Renal cortical epithelial cell (primary cell): ENCODE data around the gene PSMG4. TPM values are rescaled to one million over a fixed set of nuclear protein-coding genes. Genes with fewer than 3 reads are reported as not detected.
"Not testable (repeated sequence)": the region's sequence is repeated elsewhere in the genome, so short reads cannot be mapped to it uniquely, and the experiment has no call there.

ENCODE experiments used
- DNase-seq: peaks from one replicate; pipeline ENCODE4 v3.0.0-alpha.2; 2011; ENCODE audit warnings: low read depth
- total RNA-seq: library from RNA; depleted of rRNA; stranded (reverse); fragments of >200 nt; gene quantifications from 2 replicates; pipeline ENCODE4 v1.2.3, GENCODE V29; 2014

Gene PSMG4
- total RNA-seq, 1 donor from 2014 or later = 13.1 TPM

DNA sequence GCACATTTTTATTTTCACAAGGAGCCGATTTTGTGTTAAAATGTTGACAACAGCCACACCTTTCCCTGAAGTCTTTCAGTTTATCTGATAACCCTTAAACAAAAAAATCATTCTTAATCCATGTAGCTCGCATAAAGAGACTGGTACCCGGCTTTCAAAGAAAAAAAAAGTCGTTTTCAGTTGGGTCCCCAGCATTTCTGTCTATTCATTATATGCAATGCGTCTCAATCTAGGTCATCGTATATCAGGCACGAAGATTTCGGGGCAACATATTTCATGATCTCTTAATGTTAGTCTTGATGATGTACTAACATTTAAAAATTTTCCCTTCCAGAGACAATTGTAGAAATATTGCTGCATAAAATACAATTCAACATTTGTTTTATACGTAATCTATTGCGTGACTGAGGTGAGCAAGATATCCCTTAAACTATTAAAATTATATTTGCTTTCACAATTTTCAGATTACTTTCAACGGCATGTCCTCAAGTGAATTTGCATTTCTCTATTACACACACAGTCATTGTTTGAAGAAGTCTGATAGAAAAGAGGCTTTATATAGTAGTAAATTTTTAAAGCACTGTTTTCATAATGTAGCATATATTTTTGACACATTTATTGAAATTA is 28.4 kb upstream of the PSMG4 start:
- DNase-seq = no peak

- DNase-seq = no peak
Observed at GRCh38 chr6:3230900-3231246, 27.9 kb upstream of the PSMG4 start.

DNA sequence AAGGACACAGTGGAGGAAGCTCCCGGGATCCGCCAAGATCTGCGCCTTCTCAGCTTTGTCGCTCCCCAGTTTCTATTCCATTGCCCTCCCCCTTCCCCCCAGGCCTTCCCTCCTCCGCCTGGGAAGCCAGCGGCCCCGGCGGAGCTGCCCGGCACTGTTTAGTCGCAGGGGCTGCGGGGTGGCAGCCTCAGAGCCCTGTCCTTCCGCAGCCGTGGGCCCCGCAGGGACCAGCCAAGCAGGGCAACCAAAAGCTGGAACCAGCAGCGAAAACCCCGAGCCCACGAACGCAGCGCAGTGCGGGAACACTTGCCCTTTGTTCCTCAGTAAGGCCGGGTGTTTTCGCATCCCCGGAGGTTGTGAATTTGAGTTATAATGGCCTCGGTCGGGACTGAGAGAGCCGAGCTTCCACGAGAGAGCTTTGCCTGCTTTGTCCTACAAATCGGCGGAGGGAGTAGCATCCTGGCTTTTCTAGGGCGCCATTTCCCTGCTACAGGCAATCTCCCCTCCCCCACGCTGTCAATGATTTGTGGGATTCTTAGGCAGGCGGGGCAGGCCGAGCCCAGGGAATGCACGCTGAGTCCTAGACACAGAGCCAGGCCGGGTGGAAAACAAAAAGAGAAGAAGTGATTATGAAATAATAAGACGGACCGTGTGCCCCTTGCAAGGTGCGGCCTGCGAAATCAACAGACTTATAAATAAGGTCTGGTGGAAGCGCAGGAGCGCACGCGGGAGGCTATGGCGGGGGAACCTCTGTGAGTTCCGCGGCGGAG is 27.3 kb upstream of the PSMG4 start:
- DNase-seq = peak; percentile 78

GRCh38 chr6:3232017-3232945 is 26.5 kb upstream of the PSMG4 start:
- no peak for DNase-seq

DNA sequence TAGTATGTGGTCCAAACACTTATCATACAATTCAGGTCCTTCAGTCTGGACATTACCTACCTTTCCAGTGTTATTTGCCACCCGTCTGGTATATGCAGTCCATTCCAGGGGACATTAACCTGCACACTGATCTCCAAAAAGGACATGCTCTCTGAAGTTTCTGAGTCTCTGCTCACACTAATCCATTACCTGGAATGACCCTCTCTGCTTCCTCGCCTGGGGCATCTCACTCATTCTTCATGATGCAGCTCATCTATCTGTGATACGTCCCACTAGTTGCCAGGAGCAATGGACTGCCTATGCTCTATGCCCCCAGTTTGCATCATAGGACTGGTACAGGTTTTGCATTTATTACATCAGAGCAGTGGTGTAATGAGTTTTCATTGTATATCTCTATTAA is 25.4 kb upstream of the PSMG4 start:
- no peak for DNase-seq

GRCh38 chr6:3233904-3234303 is 24.8 kb upstream of the PSMG4 start:
- no peak for DNase-seq

GRCh38 chr6:3235486-3235885 is 23.3 kb upstream of the PSMG4 start:
- no peak for DNase-seq

DNA sequence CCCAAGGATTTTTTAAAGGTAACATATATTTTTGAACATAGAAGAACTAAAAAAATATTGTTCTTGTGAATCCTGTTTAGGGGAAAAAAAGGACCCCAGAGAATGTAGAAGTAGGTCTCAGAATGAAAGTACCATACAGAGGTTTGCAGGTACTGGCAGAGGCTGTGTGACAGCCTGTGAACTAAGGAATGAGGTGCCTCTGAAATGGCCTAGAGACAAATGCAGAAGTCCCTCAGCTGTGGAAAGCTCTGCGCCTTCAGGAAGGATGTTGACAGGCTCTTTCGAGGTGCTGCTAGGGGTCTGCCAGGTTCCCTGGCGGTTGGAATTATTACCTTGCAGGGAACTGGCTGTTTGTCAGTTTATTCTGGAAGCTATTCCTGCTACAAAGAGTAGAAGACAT is 22.7 kb upstream of the PSMG4 start:
- no peak for DNase-seq

DNA sequence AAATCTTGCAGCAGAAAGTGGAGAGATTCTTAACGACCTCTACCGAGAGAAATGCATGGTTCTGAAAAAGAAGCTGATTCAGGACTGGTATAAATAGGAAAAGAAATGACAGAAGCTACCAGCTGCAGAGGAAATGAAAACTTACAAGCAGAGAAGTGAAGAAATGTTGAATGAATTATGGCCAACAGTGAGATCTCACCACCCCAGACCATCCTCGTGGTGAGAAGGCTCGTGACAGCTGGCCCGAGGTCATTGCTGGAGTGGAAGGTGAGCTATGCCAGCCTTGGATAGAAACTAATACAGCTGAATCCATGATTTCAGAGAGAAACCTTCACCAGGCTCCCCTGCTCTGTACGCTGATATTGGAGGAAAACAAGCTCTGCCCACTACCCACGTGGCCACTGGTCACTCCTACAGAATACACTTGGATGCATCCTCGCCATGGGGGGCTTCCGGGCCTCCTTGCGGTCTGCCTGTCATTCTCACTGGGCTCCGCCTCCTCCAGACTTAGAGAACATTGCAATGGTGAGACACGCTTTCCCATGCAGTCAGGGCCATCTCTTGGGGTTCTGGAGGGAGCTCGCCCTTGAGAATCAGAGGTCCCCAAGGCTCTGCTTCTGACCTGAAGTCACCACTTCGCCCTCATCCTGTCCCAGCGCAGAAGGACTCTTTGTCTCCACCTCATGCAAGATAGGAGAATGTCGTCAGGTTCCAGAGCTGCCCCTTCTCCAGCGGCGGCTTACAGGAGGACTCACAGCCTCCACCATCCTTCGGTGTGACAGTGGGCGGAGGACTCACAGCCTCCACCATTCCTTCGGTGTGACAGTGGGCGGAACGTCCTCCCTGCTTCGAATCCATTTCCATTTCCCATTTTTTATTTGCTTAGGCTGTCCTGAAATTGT is 20.7 kb upstream of the PSMG4 start:
- DNase-seq = no peak

DNA sequence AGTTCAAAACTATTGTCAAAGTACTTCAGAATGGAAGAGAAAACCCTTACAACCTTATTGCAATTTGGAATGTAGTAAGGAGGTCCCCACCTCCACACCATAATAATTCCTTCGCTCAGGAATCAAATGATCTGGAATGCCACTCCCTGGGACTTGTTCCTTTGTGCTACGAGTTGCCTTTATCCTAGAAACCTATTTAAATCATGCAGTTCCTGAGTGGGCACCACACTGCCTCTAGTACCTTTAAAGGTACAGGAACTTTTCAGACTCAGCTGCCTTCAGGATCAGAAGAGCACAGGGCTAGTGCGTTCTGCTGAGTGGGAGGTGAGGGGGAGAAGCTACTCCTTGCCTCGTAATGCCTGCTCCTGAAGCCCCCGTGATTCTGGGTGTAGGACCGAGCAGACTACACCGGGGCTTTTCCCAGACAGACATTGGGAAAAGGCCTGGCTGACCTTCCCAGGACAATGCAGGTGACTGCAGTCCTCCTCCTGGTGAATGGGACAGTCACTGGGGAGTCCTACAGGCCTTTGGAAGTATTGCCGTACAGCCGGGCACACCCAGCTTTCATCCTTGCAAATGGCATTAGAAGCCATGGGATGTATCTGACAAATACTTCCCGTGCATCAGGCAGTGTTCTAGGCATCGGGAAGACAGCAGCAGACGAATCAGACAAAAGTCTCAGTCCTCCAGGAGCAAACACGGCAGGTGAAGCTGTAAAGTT is 19.5 kb upstream of the PSMG4 start:
- DNase-seq = no peak

DNA sequence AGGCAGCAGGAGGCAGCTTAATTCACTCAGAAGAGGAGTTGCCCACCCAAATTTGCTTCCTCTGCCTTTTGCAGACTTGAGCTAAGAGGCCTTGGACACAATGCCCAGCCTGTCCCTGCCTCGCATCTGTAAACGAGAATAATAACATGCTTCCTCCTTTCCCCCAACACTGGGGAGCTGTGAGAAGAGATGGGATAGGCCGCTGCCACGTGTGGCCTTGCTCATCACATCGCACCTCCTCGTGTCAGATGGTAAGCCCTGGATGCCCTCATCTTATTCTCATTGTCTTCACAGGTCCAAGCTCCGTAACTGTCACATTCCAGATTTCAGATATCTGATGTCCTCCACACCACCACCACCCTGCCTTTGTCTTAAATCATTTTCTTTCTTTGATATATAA is 18.2 kb upstream of the PSMG4 start:
- no peak for DNase-seq

- DNase-seq = not testable (repeated sequence)
Observed at GRCh38 chr6:3241745-3242144, 17.0 kb upstream of the PSMG4 start.

DNA sequence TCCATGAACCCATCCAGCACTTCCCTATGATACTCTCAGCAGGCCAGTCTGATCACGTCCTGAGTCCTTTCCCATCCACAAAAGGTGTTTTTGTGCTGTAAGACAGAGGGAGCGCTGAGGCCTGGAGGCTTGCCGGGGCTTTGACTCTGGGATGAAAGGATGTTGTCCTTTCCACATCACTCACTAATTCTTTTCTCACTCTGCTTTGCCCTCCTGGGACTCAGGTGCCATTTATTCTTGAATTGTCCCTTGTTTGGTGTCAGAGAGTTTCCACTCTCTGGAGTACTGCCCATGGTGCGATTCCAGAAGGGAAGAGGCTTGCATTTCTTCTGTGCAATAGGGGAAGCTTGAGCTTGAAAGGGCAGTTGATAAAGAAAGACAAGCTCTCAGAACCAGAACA is 16.0 kb upstream of the PSMG4 start:
- DNase-seq = no peak

DNA sequence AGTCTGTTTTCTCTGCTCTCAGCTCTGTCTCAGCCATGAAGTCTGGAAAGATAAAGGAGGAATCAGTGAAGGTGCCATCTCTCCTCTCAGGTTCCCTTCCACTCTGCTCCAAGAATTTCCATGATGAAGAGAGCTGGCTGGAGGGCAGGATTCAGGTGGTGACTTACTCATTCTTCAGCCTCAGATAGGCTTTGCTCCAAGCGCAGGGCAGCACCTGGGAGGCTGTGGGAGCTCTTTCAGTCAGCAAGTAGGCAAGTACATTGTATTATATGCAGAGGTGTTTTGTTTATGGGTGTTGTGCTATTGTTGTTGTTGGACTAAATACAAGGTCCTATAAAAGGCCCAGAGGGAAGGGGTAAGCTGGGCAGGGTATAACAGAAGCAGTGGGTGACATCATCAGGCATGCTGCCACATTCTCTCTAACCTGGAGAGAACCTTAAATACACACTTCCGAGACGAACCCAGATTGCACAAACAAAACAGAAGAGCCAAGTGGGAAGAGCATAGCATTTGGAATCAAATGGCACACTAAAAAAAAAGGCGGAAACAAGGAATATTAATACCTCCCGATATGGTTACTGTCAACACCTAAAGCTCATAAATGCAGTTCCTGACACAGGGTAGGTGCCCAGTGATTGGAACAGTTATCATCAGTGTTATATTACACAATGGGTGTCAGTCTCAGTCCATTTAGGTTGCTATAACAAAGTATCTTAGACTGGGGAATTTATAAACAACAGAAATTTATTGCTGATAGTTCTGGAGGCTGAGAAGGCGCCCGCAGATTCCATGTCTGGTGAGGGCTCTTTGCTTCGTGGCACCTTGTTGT is 14.5 kb upstream of the PSMG4 start:
- no peak for DNase-seq

GRCh38 chr6:3244832-3245161 is 13.9 kb upstream of the PSMG4 start:
- not testable (repeated sequence) for DNase-seq

GRCh38 chr6:3245216-3245615 is 13.5 kb upstream of the PSMG4 start:
- DNase-seq = no peak

GRCh38 chr6:3247255-3248146 is 11.2 kb upstream of the PSMG4 start:
- peak; percentile 74 for DNase-seq

GRCh38 chr6:3249821-3250220 is 8.9 kb upstream of the PSMG4 start:
- DNase-seq = no peak

DNA sequence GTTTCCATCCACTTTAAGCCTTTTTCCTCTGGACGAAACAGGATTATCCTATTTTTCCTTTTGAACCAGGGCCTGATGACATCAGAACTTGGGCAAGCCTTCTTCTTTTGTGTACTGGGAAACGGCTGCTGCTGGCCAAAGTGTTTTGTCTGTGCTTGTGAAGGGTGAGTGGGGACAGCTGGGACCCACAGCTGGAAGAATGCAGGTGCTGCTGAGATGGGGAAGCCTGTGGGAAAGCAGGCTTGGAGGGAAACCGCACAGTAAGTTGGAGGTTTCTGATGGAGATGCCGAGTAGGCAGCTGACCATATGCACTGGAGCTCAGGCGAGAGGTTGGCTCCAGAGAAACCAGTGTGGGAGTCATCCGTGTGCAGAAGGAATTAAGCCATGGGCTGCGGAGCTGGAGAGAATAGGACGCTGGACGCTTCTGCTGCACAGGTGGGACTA is 8.5 kb upstream of the PSMG4 start:
- DNase-seq = no peak
